K562 (cell line): Measurements from ENCODE around the gene IRF6. TPM values are rescaled to one million over a fixed set of nuclear protein-coding genes. Genes with fewer than 3 reads are reported as not detected.

Experiments
- COPS2 ChIP-seq: fragments of 450-650 bp; conservative IDR thresholded peaks from 2 replicates; pipeline ENCODE4 v1.6.1; 2016; ENCODE audit warnings: mild to moderate bottlenecking, moderate library complexity
- DNMT1 ChIP-seq: fragments of 450-650 bp; IDR thresholded peaks from 2 replicates; pipeline ENCODE4 v1.6.1; 2016; ENCODE audit warnings: antibody characterized with exemption, mild to moderate bottlenecking
- FOXJ2 ChIP-seq: fragments of 200-800 bp; sonication (Bioruptor generic); IDR thresholded peaks from 2 replicates; pipeline ENCODE4 v1.6.1; 2016; ENCODE audit warnings: missing genetic modification characterization, missing compliant biosample characterization
- HDAC6 ChIP-seq: IDR thresholded peaks from 2 replicates; pipeline ENCODE4 v1.6.1; 2012; ENCODE audit warnings: low read depth, mild to moderate bottlenecking, control low read depth, inconsistent platforms, low read length, moderate library complexity
- NBN ChIP-seq: fragments of 450-650 bp; IDR thresholded peaks from 2 replicates; pipeline ENCODE4 v1.6.1; 2016; ENCODE audit warnings: low read depth, mild to moderate bottlenecking
- PHB ChIP-seq: fragments of 250-450 bp; sonication (Bioruptor Pico); IDR thresholded peaks from 2 replicates; pipeline ENCODE4 v1.5.0; 2021
- POLR2A ChIP-seq: fragments of 450-650 bp; conservative IDR thresholded peaks from 2 replicates; pipeline ENCODE4 v1.6.1; 2016
- TEAD1 ChIP-seq, 2 experiments: fragments of 450-650 bp in 1 of 2; sonication (generic) in 1 of 2; formaldehyde crosslinking; IDR thresholded peaks; 2 replicates each; pipeline versions ENCODE4 v1.4.0 to v1.8.0; 2020 to 2022; ENCODE audit warnings: mild to moderate bottlenecking in 2 of 2, missing genetic modification reagents in 1 of 2
- TEAD2 ChIP-seq: fragments of 450-650 bp; IDR thresholded peaks from 2 replicates; pipeline ENCODE4 v1.6.1; 2016; ENCODE audit warnings: missing genetic modification characterization, control low read depth, missing compliant biosample characterization
- U2AF2 ChIP-seq: fragments of 200-400 bp; formaldehyde crosslinking; optimal IDR thresholded peaks from 2 replicates; pipeline ENCODE3; 2017; ENCODE audit warnings: low read depth, mild to moderate bottlenecking, low read length
- ZBTB1 ChIP-seq: sonication (generic); formaldehyde crosslinking; IDR thresholded peaks from 2 replicates; pipeline ENCODE4 v1.8.1; 2023; ENCODE audit warnings: missing genetic modification reagents, low read depth, mild to moderate bottlenecking, borderline replicate concordance
- ZNF12 ChIP-seq: sonication (generic); formaldehyde crosslinking; IDR thresholded peaks from 2 replicates; pipeline ENCODE4 v1.4.0; 2020; ENCODE audit warnings: mild to moderate bottlenecking, missing genetic modification reagents
- ZNF324 ChIP-seq: fragments of 250-450 bp; sonication (Bioruptor Pico); IDR thresholded peaks from 2 replicates; pipeline ENCODE4 v1.4.0; 2020; ENCODE audit warnings: mild to moderate bottlenecking
- ZNF699 ChIP-seq: fragments of 250-450 bp; sonication (Bioruptor Pico); IDR thresholded peaks from 2 replicates; pipeline ENCODE4 v1.8.0; 2021; ENCODE audit warnings: mild to moderate bottlenecking, moderate library complexity; ENCODE audit not compliant: insufficient replicate concordance
- polyA plus RNA-seq, 8 experiments: library from polyadenylated mRNA; depleted of rRNA in 4 of 8; stranded (reverse) in 5 of 8; unstranded in 3 of 8; fragments of >200 nt; fragmentation: Nextera tagmentation in 2 of 8; fragmentation: Illumina TruSeq in 1 of 8; extraction: Ambion mirVana in 2 of 8; extraction: Trizol in 1 of 8; gene quantifications; 2 replicates each; pipeline versions ENCODE4 v1.2.1 to v1.2.3, GENCODE V29; 2011 to 2014; ENCODE audit warnings: inconsistent platforms in 1 of 8, missing spikeins in 1 of 8
- total RNA-seq, 7 experiments: library from RNA; depleted of rRNA in 6 of 7; stranded (reverse); fragments of >200 nt in 6 of 7; fragmentation: Illumina TruSeq in 2 of 7; extraction: Trizol in 2 of 7; gene quantifications; 2 replicates each; pipeline versions ENCODE4 v1.2.1 to v1.2.3, GENCODE V29; 2011 to 2021; ENCODE audit warnings: low replicate concordance in 1 of 7
- TF ChIP-seq, protein P1 (sequence below): sonication (generic); formaldehyde crosslinking; IDR thresholded peaks from 2 replicates; pipeline ENCODE4 v1.9.0; 2022; ENCODE audit warnings: mild to moderate bottlenecking, missing genetic modification reagents
- TF ChIP-seq, protein P2 (sequence below): fragments of 250-450 bp; sonication (Bioruptor Pico); IDR thresholded peaks from 2 replicates; pipeline ENCODE4 v1.5.0; 2021
- TF ChIP-seq, protein P3 (sequence below): fragments of 150-350 bp; conservative IDR thresholded peaks from 2 replicates; pipeline ENCODE4 v1.6.1; 2014; ENCODE audit warnings: low read length
- TF ChIP-seq, protein P4 (sequence below), 3 experiments: fragments of 200-800 bp in 1 of 3; sonication (Bioruptor generic) in 1 of 3; sonication (generic) in 1 of 3; formaldehyde crosslinking in 1 of 3; IDR thresholded peaks; 2 replicates each; pipeline versions ENCODE4 v1.6.1 to v1.8.0; 2016 to 2022; ENCODE audit warnings: mild to moderate bottlenecking in 2 of 3, missing compliant biosample characterization in 2 of 3, missing genetic modification characterization in 2 of 3, missing genetic modification reagents in 1 of 3
- TF ChIP-seq, protein P5 (sequence below): sonication (generic); formaldehyde crosslinking; IDR thresholded peaks from 2 replicates; pipeline ENCODE4 v1.8.0; 2023; ENCODE audit warnings: mild to moderate bottlenecking, missing genetic modification reagents
- TF ChIP-seq, protein P6 (sequence below), 2 experiments: IDR thresholded peaks; 2 replicates each; pipeline ENCODE4 v1.6.1; 2011; ENCODE audit warnings: borderline replicate concordance in 1 of 2, control low read depth in 1 of 2, low read depth in 1 of 2, low read length in 1 of 2, mild to moderate bottlenecking in 1 of 2, mixed read lengths in 1 of 2, moderate library complexity in 1 of 2; ENCODE audit not compliant: insufficient read depth in 1 of 2, insufficient read length in 1 of 2, poor library complexity in 1 of 2, severe bottlenecking in 1 of 2; ENCODE audit errors: extremely low read depth in 1 of 2

IRF6 gene
- total and polyA plus RNA-seq, 9 of the 15 experiments (the other 6 are each of a cell fraction or from before 2014, with no cell fraction given) = 0.03 to 0.65 (median 0.17) TPM

DNA sequence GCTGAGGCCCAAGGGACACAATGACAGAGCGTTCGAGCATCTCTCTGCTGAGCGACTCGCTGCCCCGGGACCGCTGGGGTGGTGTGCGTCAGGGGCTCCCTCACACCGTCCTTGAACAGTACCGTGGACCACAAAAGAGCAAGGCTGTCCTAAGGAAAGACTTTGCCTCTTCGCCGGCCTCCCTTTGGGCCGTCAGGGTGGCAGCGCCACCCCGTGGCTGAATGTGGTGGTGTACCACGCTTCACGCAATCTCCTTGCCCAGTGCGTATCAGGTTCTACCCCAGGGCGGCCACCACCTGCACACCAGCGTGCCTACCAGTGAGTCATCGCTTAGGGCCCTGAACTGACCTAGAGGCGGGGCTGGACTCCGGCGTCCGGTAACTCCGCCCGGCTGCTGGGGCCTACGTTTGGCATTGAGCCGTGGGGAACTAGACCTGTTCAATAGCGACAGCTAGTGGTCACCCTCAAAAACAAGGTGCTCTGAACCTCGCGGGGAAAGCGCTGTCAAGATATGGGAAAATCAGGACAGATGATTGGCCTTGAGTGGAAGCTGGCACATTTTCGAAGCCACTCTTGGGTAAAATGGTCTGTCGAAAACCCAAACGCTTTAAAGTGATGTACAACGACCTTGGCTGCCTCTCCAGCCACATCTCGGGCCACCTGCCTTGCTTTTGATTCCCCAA is 58.2 kb downstream of the IRF6 start (continued):
- TF ChIP-seq ZNF699 (no peak), ZNF324 (CRISPR knock-in tag) (no peak), PHB (no peak), COPS2 (no peak), U2AF2 (no peak), FOXJ2 (no peak), ZBTB1 (CRISPR knock-in tag) (peak; percentile 77; the same call in 1 of the 2 replicates), POLR2A (no peak), HDAC6 (no peak), DNMT1 (no peak), TEAD2 (no peak), NBN (peak; percentile 90), TEAD1 (CRISPR knock-in tag; IDR thresholded peaks at IDR 0.05) (peak in 1 of 2 experiments; percentile 64; a peak in 1 of 4 replicates), ZNF12 (CRISPR knock-in tag) (0 out of 2 replicates have a peak, but pooled peaks have one; percentile 29)
- TF ChIP-seq, protein P1, sequence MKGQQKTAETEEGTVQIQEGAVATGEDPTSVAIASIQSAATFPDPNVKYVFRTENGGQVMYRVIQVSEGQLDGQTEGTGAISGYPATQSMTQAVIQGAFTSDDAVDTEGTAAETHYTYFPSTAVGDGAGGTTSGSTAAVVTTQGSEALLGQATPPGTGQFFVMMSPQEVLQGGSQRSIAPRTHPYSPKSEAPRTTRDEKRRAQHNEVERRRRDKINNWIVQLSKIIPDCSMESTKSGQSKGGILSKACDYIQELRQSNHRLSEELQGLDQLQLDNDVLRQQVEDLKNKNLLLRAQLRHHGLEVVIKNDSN (CRISPR knock-in tag) = no peak
- TF ChIP-seq, protein P2, sequence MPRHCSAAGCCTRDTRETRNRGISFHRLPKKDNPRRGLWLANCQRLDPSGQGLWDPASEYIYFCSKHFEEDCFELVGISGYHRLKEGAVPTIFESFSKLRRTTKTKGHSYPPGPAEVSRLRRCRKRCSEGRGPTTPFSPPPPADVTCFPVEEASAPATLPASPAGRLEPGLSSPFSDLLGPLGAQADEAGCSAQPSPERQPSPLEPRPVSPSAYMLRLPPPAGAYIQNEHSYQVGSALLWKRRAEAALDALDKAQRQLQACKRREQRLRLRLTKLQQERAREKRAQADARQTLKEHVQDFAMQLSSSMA (CRISPR knock-in tag) = no peak
- TF ChIP-seq, protein P3, sequence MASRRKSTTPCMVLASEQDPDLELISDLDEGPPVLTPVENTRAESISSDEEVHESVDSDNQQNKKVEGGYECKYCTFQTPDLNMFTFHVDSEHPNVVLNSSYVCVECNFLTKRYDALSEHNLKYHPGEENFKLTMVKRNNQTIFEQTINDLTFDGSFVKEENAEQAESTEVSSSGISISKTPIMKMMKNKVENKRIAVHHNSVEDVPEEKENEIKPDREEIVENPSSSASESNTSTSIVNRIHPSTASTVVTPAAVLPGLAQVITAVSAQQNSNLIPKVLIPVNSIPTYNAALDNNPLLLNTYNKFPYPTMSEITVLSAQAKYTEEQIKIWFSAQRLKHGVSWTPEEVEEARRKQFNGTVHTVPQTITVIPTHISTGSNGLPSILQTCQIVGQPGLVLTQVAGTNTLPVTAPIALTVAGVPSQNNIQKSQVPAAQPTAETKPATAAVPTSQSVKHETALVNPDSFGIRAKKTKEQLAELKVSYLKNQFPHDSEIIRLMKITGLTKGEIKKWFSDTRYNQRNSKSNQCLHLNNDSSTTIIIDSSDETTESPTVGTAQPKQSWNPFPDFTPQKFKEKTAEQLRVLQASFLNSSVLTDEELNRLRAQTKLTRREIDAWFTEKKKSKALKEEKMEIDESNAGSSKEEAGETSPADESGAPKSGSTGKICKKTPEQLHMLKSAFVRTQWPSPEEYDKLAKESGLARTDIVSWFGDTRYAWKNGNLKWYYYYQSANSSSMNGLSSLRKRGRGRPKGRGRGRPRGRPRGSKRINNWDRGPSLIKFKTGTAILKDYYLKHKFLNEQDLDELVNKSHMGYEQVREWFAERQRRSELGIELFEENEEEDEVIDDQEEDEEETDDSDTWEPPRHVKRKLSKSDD = no peak
- TF ChIP-seq, protein P4, sequence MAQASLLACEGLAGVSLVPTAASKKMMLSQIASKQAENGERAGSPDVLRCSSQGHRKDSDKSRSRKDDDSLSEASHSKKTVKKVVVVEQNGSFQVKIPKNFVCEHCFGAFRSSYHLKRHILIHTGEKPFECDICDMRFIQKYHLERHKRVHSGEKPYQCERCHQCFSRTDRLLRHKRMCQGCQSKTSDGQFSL (CRISPR knock-in tag; IDR thresholded peaks at IDR 0.05) = no peak
- TF ChIP-seq, protein P4 (tag; IDR thresholded peaks at IDR 0.05) = no peak
- TF ChIP-seq, protein P5, sequence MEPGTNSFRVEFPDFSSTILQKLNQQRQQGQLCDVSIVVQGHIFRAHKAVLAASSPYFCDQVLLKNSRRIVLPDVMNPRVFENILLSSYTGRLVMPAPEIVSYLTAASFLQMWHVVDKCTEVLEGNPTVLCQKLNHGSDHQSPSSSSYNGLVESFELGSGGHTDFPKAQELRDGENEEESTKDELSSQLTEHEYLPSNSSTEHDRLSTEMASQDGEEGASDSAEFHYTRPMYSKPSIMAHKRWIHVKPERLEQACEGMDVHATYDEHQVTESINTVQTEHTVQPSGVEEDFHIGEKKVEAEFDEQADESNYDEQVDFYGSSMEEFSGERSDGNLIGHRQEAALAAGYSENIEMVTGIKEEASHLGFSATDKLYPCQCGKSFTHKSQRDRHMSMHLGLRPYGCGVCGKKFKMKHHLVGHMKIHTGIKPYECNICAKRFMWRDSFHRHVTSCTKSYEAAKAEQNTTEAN = no peak
- TF ChIP-seq, protein P6, sequence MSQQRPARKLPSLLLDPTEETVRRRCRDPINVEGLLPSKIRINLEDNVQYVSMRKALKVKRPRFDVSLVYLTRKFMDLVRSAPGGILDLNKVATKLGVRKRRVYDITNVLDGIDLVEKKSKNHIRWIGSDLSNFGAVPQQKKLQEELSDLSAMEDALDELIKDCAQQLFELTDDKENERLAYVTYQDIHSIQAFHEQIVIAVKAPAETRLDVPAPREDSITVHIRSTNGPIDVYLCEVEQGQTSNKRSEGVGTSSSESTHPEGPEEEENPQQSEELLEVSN (IDR thresholded peaks at IDR 0.05; ENCODE audit: borderline replicate concordance in 1 of 2, extremely low read depth in 1 of 2, insufficient read depth in 1 of 2, insufficient read length in 1 of 2, low read depth in 1 of 2, low read length in 1 of 2, poor library complexity in 1 of 2, severe bottlenecking in 1 of 2) = peak in 1 of 2 experiments; percentile 18
